Measurements from ENCODE around the gene ZCCHC14. TPM values are rescaled to one million over a fixed set of nuclear protein-coding genes. Genes with fewer than 3 reads are reported as not detected.

The ZCCHC14 gene
- total and polyA plus RNA-seq, 11 donors, result 6.4 to 18.4 (median 16.1) TPM

GRCh38 chr16:87454391-87454790 lies 38.4 kb downstream of the ZCCHC14 start:
- Histone ChIP-seq H3K4me1 (peaks cover 0 to 32% (median 10%) of the 10 kb centered on the region in 12 donors), H3K27ac (no peak overlapping the region), H3K27me3 (no peaks in the 10 kb centered on the region), H3K4me3 (no peak overlapping the region), H3K36me3 (peaks cover 0 to 72% (median 39%) of the 10 kb centered on the region in 9 donors), H3K9me3 (no peaks in the 10 kb centered on the region)
- intact Hi-C loops (cut with DNase I), result no loop called here
- ATAC-seq (no peak), DNase-seq (no peak)
- TF ChIP-seq CTCF (IDR thresholded peaks at IDR 0.05) (no peak), POLR2A (IDR thresholded peaks at IDR 0.05) (no peak)
- 89 to 93% (median 90%) methylated on average over 3 of the region's 3 CpGs for WGBS, 4 donors

- TF ChIP-seq CTCF (IDR thresholded peaks at IDR 0.05) (no peak), POLR2A (IDR thresholded peaks at IDR 0.05) (no peak)
- H3K9me3 ChIP-seq, result no peaks in the 10 kb centered on the region
Observed at GRCh38 chr16:87453326-87453725, 39.5 kb downstream of the ZCCHC14 start.

GRCh38 chr16:87451563-87452210 lies 41.1 kb downstream of the ZCCHC14 start:
- DNase-seq, result no peak
- 79 to 87% (median 83%) methylated on average over 18 of the region's 18 CpGs for WGBS, 4 donors
- Histone ChIP-seq H3K27ac (no peak overlapping the region), H3K36me3 (peaks cover 0 to 72% (median 48%) of the 10 kb centered on the region in 9 donors), H3K27me3 (no peaks in the 10 kb centered on the region), H3K4me3 (no peak overlapping the region), H3K9me3 (no peaks in the 10 kb centered on the region), H3K4me1 (peaks cover 0 to 20% (median 0%) of the 10 kb centered on the region in 12 donors)
- ATAC-seq, result peak in 2 of 4 donors; percentile 40 to 46
- intact Hi-C loops (cut with DNase I), result no loop called here
- TF ChIP-seq POLR2A (IDR thresholded peaks at IDR 0.05) (no peak), CTCF (IDR thresholded peaks at IDR 0.05) (no peak)

More at GRCh38 chr16:87453326-87453725, 39.5 kb downstream of the ZCCHC14 start:
- Histone ChIP-seq H3K4me1 (peaks cover 0 to 30% (median 9%) of the 10 kb centered on the region in 12 donors), H3K4me3 (no peak overlapping the region), H3K27ac (no peak overlapping the region), H3K36me3 (peaks cover 0 to 69% (median 37%) of the 10 kb centered on the region in 9 donors), H3K27me3 (no peaks in the 10 kb centered on the region)
- 89 to 95% (median 92%) methylated on average over 13 to 14 of the region's 14 CpGs for WGBS, 4 donors
- ATAC-seq (no peak), DNase-seq (no peak)
- intact Hi-C loops (cut with DNase I), result no loop called here

- Histone ChIP-seq H3K4me1 (peaks cover 0 to 14% (median 0%) of the 10 kb centered on the region in 12 donors), H3K27me3 (no peaks in the 10 kb centered on the region), H3K4me3 (no peak overlapping the region), H3K36me3 (peaks cover 0 to 86% (median 62%) of the 10 kb centered on the region in 9 donors), H3K9me3 (peaks cover 0 to 8% (median 0%) of the 10 kb centered on the region in 12 donors), H3K27ac (no peak overlapping the region)
- TF ChIP-seq CTCF (IDR thresholded peaks at IDR 0.05) (no peak), POLR2A (IDR thresholded peaks at IDR 0.05) (no peak)
- intact Hi-C loops (cut with DNase I), result no loop called here
- ATAC-seq, result no peak
- WGBS, 4 donors, result 96 to 98% (median 97%) methylated on average over 8 to 12 of the region's 12 CpGs
- DNase-seq, result no peak
Observed at GRCh38 chr16:87448866-87449265, 44.0 kb downstream of the ZCCHC14 start.
